Loucy (cell line): ENCODE data around the gene PKNOX2.

Source experiments
- H2AFZ ChIP-seq: fragments of 200-600 bp; sonication (generic); 2 replicates; pipeline ENCODE4 v1.6.0; 2016; ENCODE audit warnings: antibody characterized with exemption, mild to moderate bottlenecking, low read length, moderate library complexity
- H3F3A ChIP-seq: fragments of 200-600 bp; 2 replicates; pipeline ENCODE4 v1.6.0; 2016; ENCODE audit warnings: antibody characterized with exemption, low read depth, mild to moderate bottlenecking
- H3K27me3 ChIP-seq: fragments of 200-600 bp; sonication (generic); 2 replicates; pipeline ENCODE4 v1.6.1; 2014; ENCODE audit warnings: low read length, mild to moderate bottlenecking; ENCODE audit not compliant: insufficient read depth, poor library complexity, severe bottlenecking
- H3K36me3 ChIP-seq: fragments of 200-600 bp; sonication (generic); 2 replicates; pipeline ENCODE4 v1.6.1; 2016; ENCODE audit warnings: low read length; ENCODE audit not compliant: insufficient read depth
- H3K4me1 ChIP-seq: fragments of 200-600 bp; sonication (generic); 2 replicates; pipeline ENCODE4 v1.5.1; 2014; ENCODE audit warnings: low read length, mild to moderate bottlenecking; ENCODE audit not compliant: insufficient read depth, poor library complexity, severe bottlenecking
- H3K4me2 ChIP-seq: fragments of 200-600 bp; sonication (generic); 2 replicates; pipeline ENCODE4 v1.6.0; 2014; ENCODE audit warnings: antibody characterized with exemption, low read length, low read depth, mild to moderate bottlenecking; ENCODE audit not compliant: poor library complexity, severe bottlenecking
- H3K4me3 ChIP-seq: fragments of 200-600 bp; sonication (generic); 2 replicates; pipeline ENCODE4 v1.5.1; 2014; ENCODE audit warnings: low read length, mild to moderate bottlenecking, mixed read lengths; ENCODE audit not compliant: poor library complexity, severe bottlenecking
- H3K79me2 ChIP-seq: fragments of 200-600 bp; sonication (generic); 2 replicates; pipeline ENCODE4 v1.6.1; 2014; ENCODE audit warnings: low read length; ENCODE audit not compliant: insufficient read depth
- H3K9ac ChIP-seq: fragments of 200-600 bp; sonication (generic); 2 replicates; pipeline ENCODE4 v1.6.0; 2014; ENCODE audit warnings: mild to moderate bottlenecking, low read depth, low read length, moderate library complexity; ENCODE audit not compliant: poor library complexity, severe bottlenecking
- H3K9me2 ChIP-seq: fragments of 200-600 bp; sonication (generic); replicated peaks from 2 replicates; pipeline ENCODE4 v1.6.1; 2016; ENCODE audit warnings: low read depth, low read length, mixed read lengths
- H3K9me3 ChIP-seq: fragments of 200-600 bp; sonication (generic); 2 replicates; pipeline ENCODE4 v1.6.1; 2014; ENCODE audit warnings: mild to moderate bottlenecking, antibody characterized with exemption, low read length, low read depth; ENCODE audit not compliant: insufficient read depth
- H4K20me1 ChIP-seq: fragments of 200-600 bp; sonication (generic); 2 replicates; pipeline ENCODE4 v1.6.0; 2014; ENCODE audit warnings: antibody characterized with exemption, low read length, mild to moderate bottlenecking; ENCODE audit not compliant: insufficient read depth, poor library complexity, severe bottlenecking
- CTCF ChIP-seq: fragments of 200-600 bp; sonication (generic); conservative IDR thresholded peaks from 2 replicates; pipeline ENCODE4 v1.5.1; 2014; ENCODE audit warnings: mild to moderate bottlenecking, antibody characterized with exemption, low read length
- EZH2phosphoT487 ChIP-seq: fragments of 200-600 bp; IDR thresholded peaks from 2 replicates; pipeline ENCODE4 v1.6.1; 2018; ENCODE audit warnings: antibody characterized with exemption, mild to moderate bottlenecking, moderate library complexity, borderline replicate concordance

PKNOX2 gene

DNA sequence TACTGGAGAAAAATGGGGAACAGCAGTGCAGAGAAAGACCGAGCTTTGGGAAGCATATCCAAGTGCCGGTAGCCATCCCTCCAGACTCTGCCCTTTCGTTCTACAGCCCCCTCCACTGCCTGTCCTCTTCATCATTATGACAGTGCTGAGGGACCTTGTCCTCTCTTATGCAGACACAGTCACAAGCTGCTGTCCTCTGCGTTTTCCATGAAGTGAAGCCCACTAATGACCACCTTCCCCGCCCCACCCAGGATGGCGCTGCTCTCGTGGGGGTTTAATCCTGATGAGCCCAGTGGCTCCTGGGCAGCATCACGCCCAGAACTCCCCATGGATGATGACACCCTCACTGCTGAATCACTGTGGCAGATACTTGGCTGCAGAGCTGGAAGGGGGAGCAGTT lies 157.7 kb downstream of the PKNOX2 start:
- Histone ChIP-seq H2AFZ (no peak overlapping the region), H3K4me1 (no peaks in the 10 kb centered on the region), H3K9me3 (no peaks in the 10 kb centered on the region; the same call in 1 of the 2 replicates), H3K9me2 (no peaks in the 10 kb centered on the region), H3K4me3 (no peak overlapping the region), H3K36me3 (no peaks in the 10 kb centered on the region), H3K4me2 (no peak overlapping the region), H3F3A (no peaks in the 10 kb centered on the region), H3K27me3 (no peaks in the 10 kb centered on the region), H4K20me1 (no peaks in the 10 kb centered on the region), H3K9ac (no peak overlapping the region), H3K79me2 (no peaks in the 10 kb centered on the region)
- TF ChIP-seq CTCF (no peak), EZH2phosphoT487 (no peak)

GRCh38 chr11:125325196-125325595 lies 160.6 kb downstream of the PKNOX2 start:
- Histone ChIP-seq H3K9me2 (no peaks in the 10 kb centered on the region), H2AFZ (no peak overlapping the region), H4K20me1 (no peaks in the 10 kb centered on the region), H3K4me2 (no peak overlapping the region), H3K9me3 (no peaks in the 10 kb centered on the region), H3K4me3 (no peak overlapping the region), H3K9ac (no peak overlapping the region), H3K27me3 (no peaks in the 10 kb centered on the region), H3K36me3 (no peaks in the 10 kb centered on the region), H3K4me1 (no peaks in the 10 kb centered on the region), H3F3A (no peaks in the 10 kb centered on the region), H3K79me2 (no peaks in the 10 kb centered on the region)
- TF ChIP-seq CTCF (no peak), EZH2phosphoT487 (no peak)

- Histone ChIP-seq H3K4me3 (no peak overlapping the region), H3K79me2 (no peaks in the 10 kb centered on the region), H2AFZ (no peak overlapping the region), H3K4me2 (no peak overlapping the region), H3K36me3 (no peaks in the 10 kb centered on the region), H3K9me3 (no peaks in the 10 kb centered on the region), H4K20me1 (no peaks in the 10 kb centered on the region), H3K27me3 (no peaks in the 10 kb centered on the region), H3K9me2 (no peaks in the 10 kb centered on the region), H3F3A (no peaks in the 10 kb centered on the region), H3K4me1 (no peaks in the 10 kb centered on the region), H3K9ac (no peak overlapping the region)
- TF ChIP-seq CTCF (no peak), EZH2phosphoT487 (no peak)
Measured at GRCh38 chr11:125326126-125326525, 161.6 kb downstream of the PKNOX2 start.
